ENCODE measurements around the gene AHRR.
"Not testable (repeated sequence)": the region's sequence is repeated elsewhere in the genome, so short reads cannot be mapped to it uniquely, and the experiment has no call there.

AHRR gene

GRCh38 chr5:477871-478270 is 156.4 kb downstream of the AHRR start:
- DNase-seq, result no peak

- no peak for DNase-seq
These were observed 157.0 kb downstream of the AHRR start for GRCh38 chr5:478369-478981.

- no peak for DNase-seq
These were observed 157.5 kb downstream of the AHRR start for GRCh38 chr5:478982-479535.

- DNase-seq, result no peak
These were observed 158.2 kb downstream of the AHRR start for GRCh38 chr5:479566-480319.

- no peak for DNase-seq
These were observed 159.8 kb downstream of the AHRR start for GRCh38 chr5:481347-481746.

GRCh38 chr5:482021-482420 is 160.5 kb downstream of the AHRR start:
- DNase-seq, result no peak

GRCh38 chr5:482506-482905 is 161.0 kb downstream of the AHRR start:
- no peak for DNase-seq

- DNase-seq, result no peak
These were observed 161.5 kb downstream of the AHRR start for GRCh38 chr5:483011-483410.

- DNase-seq, result no peak
These were observed 162.1 kb downstream of the AHRR start for GRCh38 chr5:483434-484140.

GRCh38 chr5:484556-484955 is 163.0 kb downstream of the AHRR start:
- DNase-seq, result no peak

- peak in 1 of 3 experiments; percentile 41 for DNase-seq
These were observed 163.8 kb downstream of the AHRR start for GRCh38 chr5:485113-485945.

GRCh38 chr5:485946-486491 is 164.5 kb downstream of the AHRR start:
- DNase-seq, result no peak

- DNase-seq, result not testable (repeated sequence)
These were observed 165.1 kb downstream of the AHRR start for GRCh38 chr5:486597-486996.
